Fibroblast of lung (primary cell): ENCODE results near the gene RPL10A.

Source experiments
- CTCF ChIP-seq, 2 donors: IDR thresholded peaks in 1 of 2; conservative IDR thresholded peaks in 1 of 2; 1 replicate in 1 of 2; 2 replicates in 1 of 2; pipeline ENCODE4 v1.5.1; 2011 to 2012; ENCODE audit warnings: low read length in 2 of 2, control low read depth in 1 of 2, inconsistent platforms in 1 of 2, low read depth in 1 of 2, mild to moderate bottlenecking in 1 of 2
- EZH2 ChIP-seq: IDR thresholded peaks from 2 replicates; pipeline ENCODE4 v1.5.1; 2012; ENCODE audit warnings: low read length, control low read depth, mild to moderate bottlenecking; ENCODE audit errors: missing control alignments

GRCh38 chr6:35481226-35481625, 13.0 kb downstream of the RPL10A start:
- no peak for TF ChIP-seq CTCF (conservative IDR thresholded peaks at IDR 0.05 in 1 of 2, IDR thresholded peaks at IDR 0.05 in 1 of 2; ENCODE audit: low read depth in 1 of 2, low read length in 2 of 2)
- TF ChIP-seq EZH2 = no peak
